SU-DHL-6 (cell line): ENCODE measurements around the gene HIBADH.
"Not testable (repeated sequence)": the region's sequence is repeated elsewhere in the genome, so short reads cannot be mapped to it uniquely, and the experiment has no call there.

Experiments
- H2AFZ ChIP-seq: fragments of 200-600 bp; sonication (generic); 2 replicates; pipeline ENCODE4 v1.6.1; 2014; ENCODE audit warnings: low read depth, mild to moderate bottlenecking, moderate library complexity, mixed read lengths, antibody characterized with exemption, low read length; ENCODE audit not compliant: severe bottlenecking
- H3F3A ChIP-seq: fragments of 200-600 bp; shearing (Covaris generic); 2 replicates; pipeline ENCODE4 v1.6.0; 2016; ENCODE audit warnings: antibody characterized with exemption, mild to moderate bottlenecking; ENCODE audit not compliant: insufficient read depth
- H3K27ac ChIP-seq: fragments of 200-600 bp; sonication (generic); 2 replicates; pipeline ENCODE4 v1.5.1; 2016; ENCODE audit warnings: low read depth, mild to moderate bottlenecking, low read length, moderate library complexity, mixed read lengths
- H3K27me3 ChIP-seq: fragments of 200-600 bp; sonication (generic), shearing (Covaris generic); 2 replicates; pipeline ENCODE4 v1.6.0; 2014; ENCODE audit warnings: mild to moderate bottlenecking, low read length
- H3K36me3 ChIP-seq: fragments of 200-600 bp; sonication (generic); 2 replicates; pipeline ENCODE4 v1.6.1; 2014; ENCODE audit warnings: mild to moderate bottlenecking, low read length, mixed read lengths
- H3K4me2 ChIP-seq: fragments of 300-600, 200-600 bp; shearing (Covaris generic), sonication (generic); 2 replicates; pipeline ENCODE4 v1.6.0; 2014; ENCODE audit warnings: low read length, low read depth, mild to moderate bottlenecking; ENCODE audit not compliant: poor library complexity, severe bottlenecking
- H3K4me3 ChIP-seq: fragments of 200-600 bp; sonication (generic); 2 replicates; pipeline ENCODE4 v1.5.1; 2014; ENCODE audit warnings: antibody characterized with exemption, low read length, mild to moderate bottlenecking, mixed read lengths; ENCODE audit not compliant: insufficient read depth, poor library complexity, severe bottlenecking
- H3K79me2 ChIP-seq: fragments of 200-600 bp; sonication (generic); 2 replicates; pipeline ENCODE4 v1.6.1; 2014; ENCODE audit warnings: mild to moderate bottlenecking, low read length, moderate library complexity; ENCODE audit not compliant: insufficient read depth
- H3K9ac ChIP-seq: fragments of 200-600 bp; sonication (generic); 2 replicates; pipeline ENCODE4 v1.7.0; 2014; ENCODE audit warnings: mild to moderate bottlenecking, low read length
- H3K9me2 ChIP-seq: fragments of 200-600 bp; sonication (generic); replicated peaks from 2 replicates; pipeline ENCODE4 v1.6.1; 2014; ENCODE audit warnings: low read length; ENCODE audit not compliant: insufficient read depth
- H3K9me3 ChIP-seq: fragments of 200-600 bp; sonication (generic); 2 replicates; pipeline ENCODE4 v1.6.1; 2014; ENCODE audit warnings: low read length, mixed read lengths; ENCODE audit not compliant: insufficient read depth
- H4K20me1 ChIP-seq: fragments of 200-600 bp; sonication (generic); 2 replicates; pipeline ENCODE4 v1.6.1; 2014; ENCODE audit warnings: low read depth, mild to moderate bottlenecking, antibody characterized with exemption, low read length, moderate library complexity, mixed read lengths
- CTCF ChIP-seq: fragments of 200-600 bp; sonication (generic); IDR thresholded peaks from one replicate; pipeline ENCODE4 v1.5.1; 2017; ENCODE audit warnings: antibody characterized with exemption, mild to moderate bottlenecking, low read length, moderate library complexity; ENCODE audit not compliant: insufficient read depth, poor library complexity, severe bottlenecking
- EZH2phosphoT487 ChIP-seq: fragments of 200-600 bp; sonication (generic), shearing (Covaris generic); conservative IDR thresholded peaks from 2 replicates; pipeline ENCODE4 v1.6.1; 2018; ENCODE audit warnings: mild to moderate bottlenecking, antibody characterized with exemption, low read length, moderate library complexity, mixed read lengths

HIBADH gene

DNA sequence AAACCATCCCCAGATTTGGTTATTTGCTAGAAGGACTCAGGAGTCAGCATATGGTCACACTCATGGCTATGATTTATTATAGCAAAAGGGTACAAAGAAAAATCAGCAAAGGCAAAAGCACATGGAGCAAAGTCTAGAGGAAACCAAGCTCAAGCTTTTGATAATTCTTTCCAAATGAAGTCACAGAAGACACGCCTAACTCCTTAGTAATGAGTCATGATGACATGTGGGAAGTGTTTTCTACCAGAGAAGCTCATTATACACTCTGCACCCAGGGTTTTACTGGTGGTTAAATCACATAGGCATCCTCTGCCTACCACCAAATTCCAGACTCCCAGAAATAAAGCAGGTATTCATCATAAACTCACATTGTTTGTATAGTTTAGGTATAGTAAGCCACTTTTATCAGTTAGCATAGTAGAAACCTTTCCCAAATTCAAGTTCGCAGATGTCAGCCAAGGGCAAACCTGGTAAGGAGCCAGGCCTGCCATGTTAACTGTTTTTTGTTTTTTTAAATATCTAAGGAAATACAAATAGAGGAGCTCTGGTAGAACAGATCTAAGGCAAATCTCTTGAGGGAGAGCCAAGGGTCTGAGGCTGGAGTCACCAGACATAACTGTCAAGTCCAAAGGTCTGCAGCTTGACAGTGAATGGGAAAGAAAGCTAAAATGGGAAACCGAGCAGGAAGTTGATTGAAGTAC lies 15.4 kb upstream of the HIBADH start:
- Histone ChIP-seq H3K27ac (no peak overlapping the region), H3K27me3 (no peaks in the 10 kb centered on the region), H3K9ac (no peak overlapping the region), H3K9me2 (no peaks in the 10 kb centered on the region), H4K20me1 (no peaks in the 10 kb centered on the region), H3K4me2 (no peak overlapping the region), H3K4me3 (no peak overlapping the region), H3F3A (no peaks in the 10 kb centered on the region), H3K9me3 (no peaks in the 10 kb centered on the region), H2AFZ (no peak overlapping the region), H3K79me2 (no peaks in the 10 kb centered on the region), H3K36me3 (no peaks in the 10 kb centered on the region)
- TF ChIP-seq CTCF (no peak), EZH2phosphoT487 (no peak)

GRCh38 chr7:27674126-27674525 lies 11.4 kb upstream of the HIBADH start:
- H3K79me2 ChIP-seq, H3K9me3 ChIP-seq, H3K27ac ChIP-seq, H3K9me2 ChIP-seq, H3K4me3 ChIP-seq, H4K20me1 ChIP-seq, H2AFZ ChIP-seq, H3K36me3 ChIP-seq, H3K27me3 ChIP-seq, H3K4me2 ChIP-seq, H3F3A ChIP-seq, H3K9ac ChIP-seq: not testable (repeated sequence)

DNA sequence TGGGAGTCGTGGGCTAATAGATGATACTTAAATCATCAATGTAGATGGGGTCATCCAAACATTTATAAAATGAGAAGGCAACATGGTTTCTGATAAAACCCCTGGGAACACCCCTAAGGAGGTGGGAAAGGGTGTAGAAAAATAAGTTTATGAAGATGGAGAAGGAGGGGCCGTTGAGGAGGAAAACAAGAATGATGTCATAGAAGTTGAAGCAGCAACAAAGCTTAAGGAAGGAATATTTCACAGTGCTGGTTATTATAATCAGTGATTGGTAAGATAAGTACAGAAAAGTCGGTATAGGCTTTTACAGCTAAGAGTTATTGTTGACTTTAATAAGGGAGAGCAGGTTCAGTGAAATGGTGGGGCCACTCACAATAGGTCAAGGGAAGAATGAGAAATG lies 9.0 kb upstream of the HIBADH start:
- H2AFZ ChIP-seq = no peak overlapping the region

More for the DNA sequence above, 9.0 kb upstream of the HIBADH start:
- TF ChIP-seq CTCF = no peak
- no peak for TF ChIP-seq EZH2phosphoT487
- Histone ChIP-seq H3K4me2 (no peak overlapping the region), H4K20me1 (no peaks in the 10 kb centered on the region), H3F3A (no peaks in the 10 kb centered on the region), H3K9ac (no peak overlapping the region), H3K27me3 (no peaks in the 10 kb centered on the region), H3K36me3 (no peaks in the 10 kb centered on the region), H3K27ac (no peak overlapping the region), H3K4me3 (no peak overlapping the region), H3K79me2 (no peaks in the 10 kb centered on the region), H3K9me3 (no peaks in the 10 kb centered on the region), H3K9me2 (no peaks in the 10 kb centered on the region)
